ENCODE measurements around the gene SIK3. TPM values are rescaled to one million over a fixed set of nuclear protein-coding genes. Genes with fewer than 3 reads are reported as not detected.

SIK3 gene
- total and polyA plus RNA-seq, 2 donors (not counting 3 experiments of a cell fraction or from before 2014, with no cell fraction given): 10.3 to 21.3 TPM

- no peak for TF ChIP-seq MYC (IDR thresholded peaks at IDR 0.05; ENCODE audit: low read depth, low read length)
- TF ChIP-seq POLR2AphosphoS5 (IDR thresholded peaks at IDR 0.05; ENCODE audit: insufficient read depth, low read depth, low read length): no peak
- no peak for TF ChIP-seq JUN (IDR thresholded peaks at IDR 0.05; ENCODE audit: borderline replicate concordance, insufficient read depth, insufficient read length, low read depth)
- TF ChIP-seq MAX (IDR thresholded peaks at IDR 0.05; ENCODE audit: insufficient read depth, insufficient read length): no peak
- no peak for TF ChIP-seq GATA2 (IDR thresholded peaks at IDR 0.05; ENCODE audit: insufficient read depth, insufficient read length, low read depth, low read length)
- no peak for TF ChIP-seq POLR2A (IDR thresholded peaks at IDR 0.05; ENCODE audit: low read depth, low read length)
- no peak for TF ChIP-seq CTCF (IDR thresholded peaks at IDR 0.05; ENCODE audit: extremely low read depth in 1 of 2, insufficient read depth in 1 of 2, low read depth in 1 of 2, low read length in 2 of 2)
- no peak for TF ChIP-seq EZH2 (IDR thresholded peaks at IDR 0.05; ENCODE audit: borderline replicate concordance, low read depth, low read length, severe bottlenecking)
- no peak for TF ChIP-seq FOS (IDR thresholded peaks at IDR 0.05; ENCODE audit: borderline replicate concordance, insufficient read depth, low read length)
- Histone ChIP-seq H3K36me3 (ENCODE audit: control insufficient read depth in 2 of 2, extremely low read depth in 1 of 2, insufficient read depth in 2 of 2, low read length in 2 of 2) (no peaks in the 10 kb centered on the region), H3K9ac (replicated peaks; ENCODE audit: extremely low read depth, insufficient read depth, low read length) (no peak overlapping the region), H3K27ac (ENCODE audit: insufficient read depth, low read depth, low read length) (no peak overlapping the region), H3K9me1 (replicated peaks; ENCODE audit: control insufficient read depth, extremely low read depth, insufficient read depth, low read length) (no peaks in the 10 kb centered on the region), H3K4me2 (ENCODE audit: insufficient read depth, low read length) (no peak overlapping the region), H3K9me3 (replicated peaks; ENCODE audit: control insufficient read depth, insufficient read depth, low read length) (no peaks in the 10 kb centered on the region), H4K20me1 (replicated peaks; ENCODE audit: control insufficient read depth, extremely low read depth, insufficient read depth, low read length) (peaks cover 3% of the 10 kb centered on the region), H3K4me1 (ENCODE audit: control insufficient read depth, extremely low read depth, insufficient read depth, low read length) (no peaks in the 10 kb centered on the region), H2AFZ (ENCODE audit: low read depth, low read length) (no peak overlapping the region), H3K4me3 (replicated peaks in 1 of 3; ENCODE audit: insufficient read depth in 1 of 3, low read depth in 1 of 3, low read length in 3 of 3) (no peak overlapping the region), H3K79me2 (ENCODE audit: control insufficient read depth, insufficient read depth, low read length) (no peaks in the 10 kb centered on the region), H3K27me3 (ENCODE audit: control insufficient read depth in 2 of 2, insufficient read depth in 2 of 2, low read length in 2 of 2) (no peaks in the 10 kb centered on the region)
- dilution Hi-C loops (cut with MboI; ENCODE audit: extremely low pct_ligation_motif_present, low sequenced_read_pairs): no loop called here
- intact Hi-C loops (cut with micrococcal nuclease): no loop called here
- ChIA-PET CTCF (no interaction called here), POLR2A (no interaction called here)
- BruUV-seq (replicated peaks): no TSS peak
- FAIRE-seq (no peak), DNase-seq (ENCODE audit: low read depth, low spot score) (no peak)
Measured at GRCh38 chr11:116990811-116991210, 107.4 kb downstream of the SIK3 start.

Measured in endothelial cell of umbilical vein (primary cell).